Endothelial cell (in vitro differentiated cells): ENCODE measurements around the gene ZSWIM3. TPM values are rescaled to one million over a fixed set of nuclear protein-coding genes. Genes with fewer than 3 reads are reported as not detected.

Source experiments
- DNase-seq: peaks from one replicate; pipeline ENCODE4 v3.0.0; 2021; ENCODE audit warnings: low spot score
- H3K27ac Mint-ChIP-seq: one replicate; pipeline ENCODE4 v1.8.0; 2021; ENCODE audit warnings: mixed read lengths, inconsistent platforms; ENCODE audit not compliant: unreplicated experiment
- H3K27me3 Mint-ChIP-seq: one replicate; pipeline ENCODE4 v1.8.0; 2021; ENCODE audit warnings: mild to moderate bottlenecking, moderate library complexity, mixed read lengths, inconsistent platforms; ENCODE audit not compliant: unreplicated experiment
- H3K36me3 Mint-ChIP-seq: one replicate; pipeline ENCODE4 v1.8.0; 2021; ENCODE audit warnings: mild to moderate bottlenecking, low read depth, mixed read lengths, inconsistent platforms; ENCODE audit not compliant: unreplicated experiment
- H3K4me1 Mint-ChIP-seq: one replicate; pipeline ENCODE4 v1.8.0; 2021; ENCODE audit warnings: mild to moderate bottlenecking, mixed read lengths, inconsistent platforms; ENCODE audit not compliant: unreplicated experiment
- H3K4me3 Mint-ChIP-seq: one replicate; pipeline ENCODE4 v1.8.0; 2021; ENCODE audit warnings: mild to moderate bottlenecking, mixed read lengths, inconsistent platforms; ENCODE audit not compliant: unreplicated experiment
- H3K9me3 Mint-ChIP-seq: one replicate; pipeline ENCODE4 v1.8.0; 2021; ENCODE audit warnings: mixed read lengths, inconsistent platforms; ENCODE audit not compliant: unreplicated experiment
- total RNA-seq: library from RNA; stranded (reverse); fragmentation: NEBNext Ultra II Directional; extraction: Animal tissue kit (Norgen Biotek cat#: 25700); gene quantifications from one replicate; pipeline ENCODE4 v1.2.1, GENCODE V29; 2021; ENCODE audit not compliant: unreplicated experiment
- TF ChIP-seq, protein P1 (sequence below): fragments of 200-600 bp; sonication (generic); IDR thresholded peaks from one replicate; pipeline ENCODE4 v1.5.0; 2021; ENCODE audit warnings: antibody characterized with exemption; ENCODE audit not compliant: unreplicated experiment

ZSWIM3 gene
- total RNA-seq, 1 donor from 2014 or later, result 6.7 TPM

DNA sequence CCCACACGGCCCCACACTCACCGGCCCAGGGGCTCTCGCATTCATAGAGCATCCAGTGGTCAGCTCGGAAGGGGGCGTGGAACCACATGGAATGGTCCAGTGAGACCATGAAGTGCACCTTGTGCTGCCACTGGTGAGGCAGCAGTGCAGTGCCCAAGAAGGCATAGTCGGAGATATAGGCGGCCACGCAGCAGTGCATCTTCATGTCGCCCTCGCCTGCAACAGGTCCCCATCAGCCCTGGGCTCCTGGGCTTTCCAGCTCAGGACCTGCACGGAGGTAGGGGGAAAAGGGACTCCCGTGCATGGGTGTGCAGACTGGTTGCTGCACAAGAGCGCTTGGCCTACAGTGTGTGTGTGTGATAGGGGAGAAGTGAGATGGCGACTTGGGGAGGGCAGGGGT lies 13.9 kb upstream of the ZSWIM3 start:
- TF ChIP-seq, protein P1, sequence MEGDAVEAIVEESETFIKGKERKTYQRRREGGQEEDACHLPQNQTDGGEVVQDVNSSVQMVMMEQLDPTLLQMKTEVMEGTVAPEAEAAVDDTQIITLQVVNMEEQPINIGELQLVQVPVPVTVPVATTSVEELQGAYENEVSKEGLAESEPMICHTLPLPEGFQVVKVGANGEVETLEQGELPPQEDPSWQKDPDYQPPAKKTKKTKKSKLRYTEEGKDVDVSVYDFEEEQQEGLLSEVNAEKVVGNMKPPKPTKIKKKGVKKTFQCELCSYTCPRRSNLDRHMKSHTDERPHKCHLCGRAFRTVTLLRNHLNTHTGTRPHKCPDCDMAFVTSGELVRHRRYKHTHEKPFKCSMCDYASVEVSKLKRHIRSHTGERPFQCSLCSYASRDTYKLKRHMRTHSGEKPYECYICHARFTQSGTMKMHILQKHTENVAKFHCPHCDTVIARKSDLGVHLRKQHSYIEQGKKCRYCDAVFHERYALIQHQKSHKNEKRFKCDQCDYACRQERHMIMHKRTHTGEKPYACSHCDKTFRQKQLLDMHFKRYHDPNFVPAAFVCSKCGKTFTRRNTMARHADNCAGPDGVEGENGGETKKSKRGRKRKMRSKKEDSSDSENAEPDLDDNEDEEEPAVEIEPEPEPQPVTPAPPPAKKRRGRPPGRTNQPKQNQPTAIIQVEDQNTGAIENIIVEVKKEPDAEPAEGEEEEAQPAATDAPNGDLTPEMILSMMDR, result no peak

DNA sequence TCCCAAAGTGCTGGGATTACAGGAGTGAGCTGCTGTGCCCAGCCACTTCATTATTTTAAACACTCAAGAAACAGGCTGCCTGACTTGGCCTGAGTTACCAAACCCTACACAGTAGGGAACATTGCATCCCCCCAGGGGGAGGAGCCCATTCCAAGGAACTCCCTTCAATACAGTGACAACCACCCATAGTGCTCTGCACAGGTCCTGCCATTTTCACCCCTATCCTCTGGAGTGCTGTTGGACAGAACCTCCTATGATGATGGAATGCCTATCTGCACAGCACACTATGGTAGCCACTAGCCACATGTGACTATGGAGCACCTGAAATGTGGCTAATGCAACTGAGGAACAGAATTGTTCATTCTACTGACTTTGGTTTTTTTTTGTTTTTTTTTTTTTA lies 12.0 kb upstream of the ZSWIM3 start:
- H3K4me3 Mint-ChIP-seq, result no peak overlapping the region
- peaks cover 31% of the 10 kb centered on the region for H3K36me3 Mint-ChIP-seq
- H3K4me1 Mint-ChIP-seq, result no peaks in the 10 kb centered on the region
- H3K9me3 Mint-ChIP-seq, result no peaks in the 10 kb centered on the region
- H3K27me3 Mint-ChIP-seq, result no peaks in the 10 kb centered on the region
- no peak for DNase-seq
- TF ChIP-seq, protein P1, result no peak
- H3K27ac Mint-ChIP-seq, result no peak overlapping the region

More for the DNA sequence above, 13.9 kb upstream of the ZSWIM3 start:
- no peaks in the 10 kb centered on the region for H3K9me3 Mint-ChIP-seq
- peak overlapping the region; percentile 62 for H3K4me3 Mint-ChIP-seq
- no peak for DNase-seq
- H3K27ac Mint-ChIP-seq, result no peak overlapping the region
- no peaks in the 10 kb centered on the region for H3K4me1 Mint-ChIP-seq
- H3K36me3 Mint-ChIP-seq, result peaks cover 17% of the 10 kb centered on the region
- H3K27me3 Mint-ChIP-seq, result no peaks in the 10 kb centered on the region

DNA sequence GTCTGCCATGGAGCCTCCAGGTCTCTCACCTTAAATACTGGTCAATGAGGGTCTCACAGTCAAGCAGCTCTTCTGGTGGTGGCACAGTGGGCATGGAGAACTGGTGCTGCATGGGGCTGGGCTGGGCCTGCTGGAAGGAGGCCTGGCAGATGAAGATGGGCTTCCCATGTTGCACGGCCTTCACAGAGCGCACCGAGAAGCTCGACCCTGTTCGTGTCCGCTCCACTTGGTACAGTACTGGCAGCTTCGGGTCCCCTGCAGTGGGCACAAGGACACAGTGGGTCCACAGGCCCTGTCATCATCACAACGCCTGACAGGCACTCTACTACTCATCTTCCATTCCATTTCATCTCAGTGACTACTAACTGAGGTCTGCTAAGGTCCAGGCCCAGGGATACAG lies 9.0 kb upstream of the ZSWIM3 start:
- DNase-seq, result no peak
- Mint-ChIP-seq H3K27ac (no peak overlapping the region), H3K4me3 (no peak overlapping the region), H3K27me3 (peaks cover 4% of the 10 kb centered on the region), H3K36me3 (peaks cover 39% of the 10 kb centered on the region), H3K9me3 (no peaks in the 10 kb centered on the region), H3K4me1 (no peaks in the 10 kb centered on the region)
- TF ChIP-seq, protein P1, result no peak

DNA sequence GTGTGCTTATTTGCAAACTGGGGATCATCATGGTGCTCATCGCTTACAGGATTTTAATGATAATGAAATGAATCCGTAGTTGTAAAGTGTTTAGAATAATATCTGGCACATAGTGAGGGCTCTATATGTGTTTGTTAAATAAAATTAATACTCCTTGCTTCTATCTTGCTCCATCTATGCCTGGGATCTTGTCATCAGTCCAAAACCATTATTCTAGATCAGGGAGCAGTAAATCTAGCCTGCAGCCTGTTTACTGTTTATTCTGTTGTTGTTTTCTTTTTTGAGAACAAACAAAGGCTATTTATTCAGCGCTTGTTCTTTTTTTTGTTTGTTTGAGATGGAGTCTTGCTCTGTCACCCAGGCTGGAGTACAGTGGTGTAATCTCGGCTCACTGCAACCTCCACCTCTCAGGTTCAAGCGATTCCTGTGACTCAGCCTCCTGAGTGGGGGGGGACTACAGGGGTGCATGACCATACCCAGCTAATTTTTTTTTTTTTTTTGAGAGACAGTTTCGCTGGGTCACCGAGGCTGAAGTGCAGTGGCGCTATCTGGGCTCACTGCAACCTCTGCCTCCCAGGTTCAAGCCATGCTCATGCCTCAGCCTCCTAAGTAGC lies 8.3 kb upstream of the ZSWIM3 start:
- Mint-ChIP-seq H3K27ac (no peak overlapping the region), H3K27me3 (peaks cover 4% of the 10 kb centered on the region), H3K9me3 (no peaks in the 10 kb centered on the region), H3K4me1 (no peaks in the 10 kb centered on the region), H3K4me3 (no peak overlapping the region), H3K36me3 (peaks cover 37% of the 10 kb centered on the region)
- DNase-seq, result no peak
- TF ChIP-seq, protein P1, result no peak

DNA sequence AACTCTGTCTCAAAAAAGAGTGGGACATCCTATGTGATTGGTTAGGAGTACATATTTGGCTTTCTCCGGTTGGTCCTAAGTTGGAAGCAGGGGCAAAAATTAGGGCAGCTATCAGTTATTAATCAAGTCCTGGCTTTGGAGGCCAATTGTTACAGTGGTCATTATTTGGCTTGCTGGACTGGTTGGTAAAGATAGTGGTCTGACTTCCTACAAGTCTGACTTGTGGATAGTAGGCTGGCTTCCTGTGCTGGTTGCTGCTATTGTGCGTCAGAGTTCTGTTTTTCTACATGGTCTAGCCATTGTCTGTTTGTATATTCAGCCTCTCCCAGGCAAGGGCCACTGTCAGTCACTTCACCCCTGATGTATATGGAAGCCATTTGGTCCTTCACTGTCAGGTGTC lies 7.2 kb upstream of the ZSWIM3 start:
- H3K4me3 Mint-ChIP-seq, result peak overlapping the region; percentile 40
- TF ChIP-seq, protein P1, result no peak
- H3K9me3 Mint-ChIP-seq, result no peaks in the 10 kb centered on the region
- no peak overlapping the region for H3K27ac Mint-ChIP-seq
- DNase-seq, result no peak
- H3K4me1 Mint-ChIP-seq, result no peaks in the 10 kb centered on the region
- peaks cover 32% of the 10 kb centered on the region for H3K36me3 Mint-ChIP-seq
- H3K27me3 Mint-ChIP-seq, result peaks cover 4% of the 10 kb centered on the region
